GM21723 (cell line): Measurements from ENCODE around the gene KLRC2.
"Not testable (repeated sequence)": the region's sequence is repeated elsewhere in the genome, so short reads cannot be mapped to it uniquely, and the experiment has no call there.

Source experiments
- ATAC-seq: cut with Tn5 transposase; IDR thresholded peaks from one replicate; pipeline ENCODE4 v1.9.1; 2021; ENCODE audit warnings: mild to moderate bottlenecking, moderate library complexity; ENCODE audit not compliant: unreplicated experiment

KLRC2 gene

GRCh38 chr12:10435816-10436215 is at the start of gene KLRC2:
TSS of gene KLRC2 (minus strand) at chr12:10436010. CDS start at chr12:10435986, 24 bp downstream.
- not testable (repeated sequence) for ATAC-seq

DNA sequence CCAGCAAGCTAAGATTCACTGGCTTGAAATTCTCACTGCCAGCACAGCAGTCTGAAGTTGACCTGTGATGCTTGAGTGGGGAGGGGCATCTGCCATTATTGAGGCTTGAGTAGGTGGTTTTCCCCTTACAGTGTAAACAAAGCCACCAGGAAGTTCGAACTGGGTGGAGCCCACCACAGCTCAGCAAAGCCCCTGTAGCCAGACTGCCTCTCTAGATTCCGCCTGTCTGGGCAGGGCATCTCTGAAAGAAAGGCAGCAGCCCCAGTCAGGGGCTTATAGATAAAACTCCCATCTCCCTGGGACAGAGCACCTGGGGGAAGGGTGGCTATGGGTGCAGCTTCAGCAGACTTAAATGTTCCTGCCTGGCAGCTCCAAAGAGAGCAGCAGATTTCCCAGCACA is 46.1 kb upstream of the KLRC2 start:
- ATAC-seq, result not testable (repeated sequence)

GRCh38 chr12:10472808-10473207 is 37.0 kb upstream of the KLRC2 start:
- ATAC-seq, result not testable (repeated sequence)

DNA sequence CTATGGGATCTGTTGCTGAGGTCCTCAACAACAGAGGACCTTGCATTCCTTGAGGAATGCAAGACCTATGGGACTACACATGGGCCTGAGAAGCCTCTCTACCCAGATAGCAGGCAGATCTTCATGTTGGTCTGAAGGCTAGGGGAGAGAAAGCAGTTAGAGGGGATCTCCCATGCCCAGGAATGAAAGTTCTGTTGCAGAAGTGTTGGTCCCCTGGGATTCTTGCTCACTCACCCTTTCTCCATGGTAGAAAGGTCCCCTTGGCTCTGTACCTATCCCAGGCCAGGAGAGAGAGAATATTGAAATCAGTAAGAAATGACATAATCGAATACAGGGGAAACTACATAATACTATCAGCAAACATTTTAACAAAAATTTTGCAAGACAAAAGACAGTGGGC is 33.9 kb upstream of the KLRC2 start:
- no peak for ATAC-seq

- no peak for ATAC-seq
Measured at GRCh38 chr12:10466311-10466710, 30.5 kb upstream of the KLRC2 start.

GRCh38 chr12:10457760-10458159 is 21.9 kb upstream of the KLRC2 start:
- ATAC-seq, result no peak

- ATAC-seq, result no peak
Measured at GRCh38 chr12:10456856-10457255, 21.0 kb upstream of the KLRC2 start.

DNA sequence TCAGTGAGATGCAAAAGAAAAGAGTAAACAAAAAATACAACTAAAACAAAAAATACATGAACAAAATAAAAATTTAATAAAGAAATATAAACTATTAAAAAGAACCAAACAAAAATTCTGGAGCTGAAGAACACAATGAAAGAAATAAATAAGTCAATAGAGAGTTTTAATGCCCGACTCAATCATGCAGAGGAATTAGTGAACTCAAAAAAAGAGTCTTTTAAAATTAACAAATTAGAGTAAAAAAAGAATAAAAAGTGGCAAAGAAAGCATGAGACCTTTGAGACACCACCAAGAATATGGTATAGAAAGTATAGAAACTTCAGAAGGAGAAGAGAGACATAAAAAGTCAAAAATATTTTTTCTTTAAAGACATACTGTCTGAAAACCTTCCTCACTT is 20.0 kb upstream of the KLRC2 start:
- ATAC-seq, result no peak

GRCh38 chr12:10454531-10454930 is 18.7 kb upstream of the KLRC2 start:
- ATAC-seq, result no peak

GRCh38 chr12:10453156-10453555 is 17.3 kb upstream of the KLRC2 start, which contains the start of gene KLRC1:
TSS of gene KLRC1 (minus strand) at chr12:10453377. CDS start at chr12:10451156, 2,221 bp downstream.
- ATAC-seq, result no peak

- no peak for ATAC-seq
Measured at GRCh38 chr12:10448236-10448635, 12.4 kb upstream of the KLRC2 start.

DNA sequence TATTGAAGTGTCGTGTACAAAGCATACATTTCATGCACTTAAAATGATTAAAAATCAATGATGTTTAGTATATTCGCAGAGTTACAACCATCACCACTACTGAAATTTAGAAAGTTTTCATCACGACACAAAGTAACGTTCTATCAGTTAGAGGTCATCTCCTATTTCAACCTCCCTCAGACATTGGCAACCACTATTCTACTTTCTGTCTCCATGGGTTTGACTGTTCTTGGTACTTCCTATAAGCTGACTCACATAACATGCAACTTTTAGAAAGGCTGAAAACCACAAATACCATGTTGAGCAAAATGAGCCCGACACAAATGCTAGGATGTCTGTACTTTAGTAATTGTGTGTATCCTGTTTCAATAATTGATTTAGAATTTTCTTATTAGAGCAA is 10.2 kb upstream of the KLRC2 start:
- ATAC-seq, result not testable (repeated sequence)

DNA sequence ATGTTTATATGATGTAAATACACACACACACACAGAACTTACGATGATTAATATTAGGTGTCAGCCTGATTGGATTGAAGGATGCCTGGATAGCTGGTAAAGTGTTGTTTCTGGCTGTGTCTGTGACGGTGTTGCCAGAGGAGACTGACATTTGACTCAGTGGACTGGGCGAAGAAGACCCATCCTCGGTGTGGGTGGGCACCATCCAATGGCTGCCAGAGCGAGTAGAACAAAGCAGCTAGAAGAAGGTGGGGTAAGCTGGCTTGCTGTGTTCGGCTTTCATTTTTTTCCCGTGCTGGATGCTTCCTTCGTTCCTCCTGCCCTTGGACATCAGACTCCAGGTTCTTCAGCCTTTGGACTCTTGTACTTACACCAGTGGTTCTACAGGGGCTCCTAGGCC is 5.3 kb upstream of the KLRC2 start:
- ATAC-seq, result not testable (repeated sequence)

- ATAC-seq, result not testable (repeated sequence)
Measured at GRCh38 chr12:10439608-10440274, 3.9 kb upstream of the KLRC2 start.

GRCh38 chr12:10437601-10438000 is 1.8 kb upstream of the KLRC2 start:
- ATAC-seq, result not testable (repeated sequence)

DNA sequence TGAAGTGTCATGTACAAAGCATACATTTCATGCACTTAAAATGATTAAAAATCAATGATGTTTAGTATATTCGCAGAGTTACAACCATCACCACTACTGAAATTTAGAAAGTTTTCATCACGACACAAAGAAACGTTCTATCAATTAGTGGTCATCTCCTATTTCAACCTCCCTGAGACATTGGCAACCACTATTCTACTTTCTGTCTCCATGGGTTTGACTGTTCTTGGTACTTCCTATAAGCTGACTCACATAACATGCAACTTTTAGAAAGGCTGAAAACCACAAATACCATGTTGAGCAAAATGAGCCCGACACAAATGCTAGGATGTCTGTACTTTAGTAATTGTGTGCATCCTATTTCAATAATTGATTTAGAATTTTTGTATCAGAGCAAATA is 5.2 kb downstream of the KLRC2 start:
- ATAC-seq, result not testable (repeated sequence)

- not testable (repeated sequence) for ATAC-seq
Measured at GRCh38 chr12:10425938-10426337, 9.9 kb downstream of the KLRC2 start.

GRCh38 chr12:10424260-10424899 is 11.4 kb downstream of the KLRC2 start:
- ATAC-seq, result not testable (repeated sequence)

GRCh38 chr12:10422159-10422558 is 13.7 kb downstream of the KLRC2 start:
- ATAC-seq, result not testable (repeated sequence)

DNA sequence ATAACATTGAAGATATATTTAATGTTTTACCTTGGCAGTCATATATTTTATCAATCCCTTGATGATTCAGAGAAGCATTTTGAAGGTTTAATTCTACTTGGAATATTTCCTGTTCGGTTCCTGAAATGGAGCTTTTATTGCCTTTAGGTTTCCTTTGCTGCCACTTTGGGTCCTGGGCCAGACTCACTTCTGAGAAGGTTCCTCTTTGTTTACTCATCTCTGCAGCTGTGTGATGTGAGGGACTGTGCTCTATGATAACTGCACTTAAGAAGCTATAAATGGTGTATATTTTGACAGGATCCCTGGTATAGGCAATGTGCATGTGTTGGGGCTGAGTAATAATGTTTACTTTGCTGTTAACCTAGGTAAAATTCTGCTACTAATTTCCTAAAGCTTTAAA is 15.5 kb downstream of the KLRC2 start, which contains the start of gene KLRC3:
TSS of gene KLRC3 (minus strand) at position 262 of the 400 bp plus-strand sequence. CDS start at position 217, 45 bp downstream.
- ATAC-seq, result not testable (repeated sequence)

GRCh38 chr12:10409392-10409791 is 26.4 kb downstream of the KLRC2 start, which contains the start of gene KLRC4:
TSS of gene KLRC4 (minus strand) at chr12:10409757. CDS start at chr12:10409575, 182 bp downstream.
- no peak for ATAC-seq

DNA sequence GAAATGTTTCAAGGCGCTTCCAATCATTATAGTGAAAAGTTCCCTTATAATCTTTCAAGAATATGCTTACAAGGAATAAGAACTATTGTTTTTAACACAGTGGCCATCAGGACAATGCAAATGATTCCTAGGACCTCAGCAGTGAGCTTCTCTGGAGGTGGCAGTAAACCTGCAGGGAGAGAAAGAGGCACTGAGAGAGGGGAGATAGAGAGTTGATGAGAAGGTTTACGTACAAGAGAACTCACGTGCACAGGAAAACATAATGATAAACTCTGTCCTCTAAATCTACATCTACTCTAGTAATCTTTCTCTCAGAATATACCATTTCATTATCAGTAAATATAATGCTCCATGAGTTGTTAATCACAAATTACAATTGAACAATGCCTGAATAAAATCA is 27.0 kb downstream of the KLRC2 start:
- no peak for ATAC-seq
